HG03045 (cell line): ENCODE data around the gene TRIO.

Source experiments
- ATAC-seq: cut with Tn5 transposase; IDR thresholded peaks from one replicate; pipeline ENCODE4 v1.9.1; 2021; ENCODE audit warnings: mild to moderate bottlenecking, moderate library complexity; ENCODE audit not compliant: unreplicated experiment

Gene TRIO

GRCh38 chr5:14402424-14402823 lies 259.3 kb downstream of the TRIO start:
- ATAC-seq, result no peak

- no peak for ATAC-seq
Measured at GRCh38 chr5:14404780-14405179, 261.6 kb downstream of the TRIO start.

GRCh38 chr5:14405267-14405666 lies 262.1 kb downstream of the TRIO start:
- no peak for ATAC-seq

GRCh38 chr5:14405706-14406553 lies 262.8 kb downstream of the TRIO start:
- ATAC-seq, result no peak

GRCh38 chr5:14406554-14406849 lies 263.4 kb downstream of the TRIO start:
- no peak for ATAC-seq

- ATAC-seq, result no peak
Measured at GRCh38 chr5:14407051-14407450, 263.9 kb downstream of the TRIO start.

- no peak for ATAC-seq
Measured at GRCh38 chr5:14407746-14408175, 264.6 kb downstream of the TRIO start.

GRCh38 chr5:14408969-14409586 lies 265.9 kb downstream of the TRIO start:
- ATAC-seq, result no peak

GRCh38 chr5:14410068-14410393 lies 266.9 kb downstream of the TRIO start:
- no peak for ATAC-seq

GRCh38 chr5:14410394-14411201 lies 267.5 kb downstream of the TRIO start:
- no peak for ATAC-seq

- ATAC-seq, result no peak
Measured at GRCh38 chr5:14411216-14411615, 268.1 kb downstream of the TRIO start.

- ATAC-seq, result no peak
Measured at GRCh38 chr5:14413331-14413750, 270.2 kb downstream of the TRIO start.

- no peak for ATAC-seq
Measured at GRCh38 chr5:14414007-14414406, 270.9 kb downstream of the TRIO start.

- no peak for ATAC-seq
Measured at GRCh38 chr5:14414656-14415023, 271.5 kb downstream of the TRIO start.

GRCh38 chr5:14415024-14415697 lies 272.0 kb downstream of the TRIO start:
- ATAC-seq, result peak; percentile 66

GRCh38 chr5:14415698-14416074 lies 272.5 kb downstream of the TRIO start:
- ATAC-seq, result no peak

GRCh38 chr5:14416621-14417275 lies 273.6 kb downstream of the TRIO start:
- no peak for ATAC-seq

GRCh38 chr5:14417276-14417730 lies 274.2 kb downstream of the TRIO start:
- no peak for ATAC-seq

- no peak for ATAC-seq
Measured at GRCh38 chr5:14417792-14418765, 274.9 kb downstream of the TRIO start.

GRCh38 chr5:14419686-14420085 lies 276.5 kb downstream of the TRIO start:
- no peak for ATAC-seq
